Endothelial cell of umbilical vein (primary cell): Measurements from ENCODE around the gene SLC7A6.

Experiments used
- EZH2 ChIP-seq: IDR thresholded peaks from 2 replicates; pipeline ENCODE4 v1.6.1; 2012; ENCODE audit warnings: borderline replicate concordance, low read depth, mild to moderate bottlenecking, moderate library complexity, low read length, inconsistent platforms; ENCODE audit not compliant: severe bottlenecking
- JUN ChIP-seq: IDR thresholded peaks from 2 replicates; pipeline ENCODE4 v1.6.1; 2011; ENCODE audit warnings: borderline replicate concordance, low read depth; ENCODE audit not compliant: insufficient read length, insufficient read depth
- POLR2A ChIP-seq: IDR thresholded peaks from 2 replicates; pipeline ENCODE4 v1.6.1; 2012; ENCODE audit warnings: low read depth, mild to moderate bottlenecking, control low read depth, low read length
- POLR2AphosphoS5 ChIP-seq: IDR thresholded peaks from 2 replicates; pipeline ENCODE4 v1.6.1; 2012; ENCODE audit warnings: low read depth, mild to moderate bottlenecking, control low read depth, low read length, moderate library complexity; ENCODE audit not compliant: insufficient read depth
- TF ChIP-seq, protein P1 (sequence below), 2 donors: IDR thresholded peaks; 1 replicate in 1 of 2; 2 replicates in 1 of 2; pipeline ENCODE4 v1.5.1; 2011; ENCODE audit warnings: low read length in 2 of 2, mild to moderate bottlenecking in 2 of 2, moderate library complexity in 2 of 2, control low read depth in 1 of 2, inconsistent platforms in 1 of 2, low read depth in 1 of 2; ENCODE audit not compliant: insufficient read depth in 1 of 2; ENCODE audit errors: extremely low read depth in 1 of 2

DNA sequence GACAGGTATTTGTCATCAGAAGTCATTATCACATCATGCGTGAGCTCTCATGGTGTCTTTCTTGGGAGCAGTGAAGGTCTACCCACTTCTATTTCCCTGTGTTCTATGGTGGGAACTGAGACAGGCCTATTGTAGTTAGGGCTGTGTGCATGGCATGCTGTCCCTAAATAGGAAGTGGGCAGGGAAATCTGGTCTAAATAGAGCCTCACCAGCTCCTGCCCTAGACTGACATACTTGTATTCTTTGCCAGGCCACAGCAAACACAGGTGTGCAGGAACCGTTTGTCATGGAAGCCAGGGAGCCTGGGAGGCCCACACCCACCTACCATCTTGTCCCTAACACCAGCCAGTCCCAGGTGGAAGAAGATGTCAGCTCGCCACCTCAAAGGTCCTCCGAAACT is 10.1 kb downstream of the SLC7A6 start:
- TF ChIP-seq, protein P1, sequence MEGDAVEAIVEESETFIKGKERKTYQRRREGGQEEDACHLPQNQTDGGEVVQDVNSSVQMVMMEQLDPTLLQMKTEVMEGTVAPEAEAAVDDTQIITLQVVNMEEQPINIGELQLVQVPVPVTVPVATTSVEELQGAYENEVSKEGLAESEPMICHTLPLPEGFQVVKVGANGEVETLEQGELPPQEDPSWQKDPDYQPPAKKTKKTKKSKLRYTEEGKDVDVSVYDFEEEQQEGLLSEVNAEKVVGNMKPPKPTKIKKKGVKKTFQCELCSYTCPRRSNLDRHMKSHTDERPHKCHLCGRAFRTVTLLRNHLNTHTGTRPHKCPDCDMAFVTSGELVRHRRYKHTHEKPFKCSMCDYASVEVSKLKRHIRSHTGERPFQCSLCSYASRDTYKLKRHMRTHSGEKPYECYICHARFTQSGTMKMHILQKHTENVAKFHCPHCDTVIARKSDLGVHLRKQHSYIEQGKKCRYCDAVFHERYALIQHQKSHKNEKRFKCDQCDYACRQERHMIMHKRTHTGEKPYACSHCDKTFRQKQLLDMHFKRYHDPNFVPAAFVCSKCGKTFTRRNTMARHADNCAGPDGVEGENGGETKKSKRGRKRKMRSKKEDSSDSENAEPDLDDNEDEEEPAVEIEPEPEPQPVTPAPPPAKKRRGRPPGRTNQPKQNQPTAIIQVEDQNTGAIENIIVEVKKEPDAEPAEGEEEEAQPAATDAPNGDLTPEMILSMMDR (IDR thresholded peaks at IDR 0.05; ENCODE audit: extremely low read depth in 1 of 2, insufficient read depth in 1 of 2, low read depth in 1 of 2, low read length in 2 of 2) = no peak
- TF ChIP-seq POLR2A = no peak
- TF ChIP-seq JUN = no peak
- TF ChIP-seq POLR2AphosphoS5 = no peak
- TF ChIP-seq EZH2 = no peak
